Measurements from ENCODE around the gene NDC1. TPM values are rescaled to one million over a fixed set of nuclear protein-coding genes. Genes with fewer than 3 reads are reported as not detected.
A peak's percentile ranks its signal among the peaks of the same experiment; 100 is the strongest.
"Not testable (repeated sequence)": the region's sequence is repeated elsewhere in the genome, so short reads cannot be mapped to it uniquely, and the experiment has no call there.

NDC1 gene, protein sequence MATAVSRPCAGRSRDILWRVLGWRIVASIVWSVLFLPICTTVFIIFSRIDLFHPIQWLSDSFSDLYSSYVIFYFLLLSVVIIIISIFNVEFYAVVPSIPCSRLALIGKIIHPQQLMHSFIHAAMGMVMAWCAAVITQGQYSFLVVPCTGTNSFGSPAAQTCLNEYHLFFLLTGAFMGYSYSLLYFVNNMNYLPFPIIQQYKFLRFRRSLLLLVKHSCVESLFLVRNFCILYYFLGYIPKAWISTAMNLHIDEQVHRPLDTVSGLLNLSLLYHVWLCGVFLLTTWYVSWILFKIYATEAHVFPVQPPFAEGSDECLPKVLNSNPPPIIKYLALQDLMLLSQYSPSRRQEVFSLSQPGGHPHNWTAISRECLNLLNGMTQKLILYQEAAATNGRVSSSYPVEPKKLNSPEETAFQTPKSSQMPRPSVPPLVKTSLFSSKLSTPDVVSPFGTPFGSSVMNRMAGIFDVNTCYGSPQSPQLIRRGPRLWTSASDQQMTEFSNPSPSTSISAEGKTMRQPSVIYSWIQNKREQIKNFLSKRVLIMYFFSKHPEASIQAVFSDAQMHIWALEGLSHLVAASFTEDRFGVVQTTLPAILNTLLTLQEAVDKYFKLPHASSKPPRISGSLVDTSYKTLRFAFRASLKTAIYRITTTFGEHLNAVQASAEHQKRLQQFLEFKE
- 92.6 and 110 TPM in 2 replicates for total RNA-seq (2014; rRNA removed; shearing (Covaris generic))

DNA sequence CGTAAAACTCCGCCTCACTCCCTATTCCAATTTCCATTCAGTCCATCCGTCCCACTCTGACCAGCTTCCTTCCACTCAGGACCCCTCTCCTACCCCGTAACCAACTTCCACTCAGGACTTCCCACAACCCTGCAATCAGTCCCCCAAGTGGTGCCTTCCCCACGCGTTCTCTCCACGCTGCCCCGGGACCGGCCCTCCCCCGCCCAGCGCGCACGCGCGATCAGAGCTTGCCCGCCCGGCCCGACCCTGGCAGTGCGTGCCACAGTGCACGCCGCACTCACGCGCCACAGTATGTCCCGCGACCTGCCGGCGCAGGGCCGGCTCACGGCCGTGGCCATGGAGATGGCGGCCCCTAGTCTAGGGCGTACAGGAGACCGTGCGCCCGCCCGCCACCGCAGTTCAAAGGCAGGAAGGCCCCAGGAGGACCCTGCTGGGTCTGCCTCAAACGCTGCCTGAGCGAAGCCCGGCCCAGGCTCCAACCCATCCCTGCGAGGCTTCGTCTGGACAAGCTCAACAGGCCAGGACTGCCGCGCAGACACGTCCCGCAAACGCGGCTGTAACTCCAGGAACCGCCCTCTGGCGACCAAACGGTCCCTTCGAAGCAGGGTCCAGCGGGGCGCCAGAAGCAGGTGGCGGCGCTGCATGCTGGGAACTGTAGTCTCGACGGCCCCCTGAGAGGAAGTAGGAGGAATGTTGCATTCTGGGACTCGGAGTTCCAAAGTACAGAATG, at the start of gene NDC1:
Gene NDC1, minus strand, starts transcription at position 373 of the 730 bp plus-strand sequence. Its CDS starts 35 bp downstream, at position 338.
- Histone ChIP-seq H3K27me3 (ENCODE audit: control insufficient read depth, insufficient read depth, low read length) (no peaks in the 10 kb centered on the region), H3K36me3 (replicated peaks; ENCODE audit: control insufficient read depth, insufficient read depth, low read length) (no peaks in the 10 kb centered on the region), H3K4me3 (ENCODE audit: insufficient read depth, low read depth, low read length) (peak within 1 kb of the TSS; percentile 94)
- DNase-seq = peak; percentile 92

DNA sequence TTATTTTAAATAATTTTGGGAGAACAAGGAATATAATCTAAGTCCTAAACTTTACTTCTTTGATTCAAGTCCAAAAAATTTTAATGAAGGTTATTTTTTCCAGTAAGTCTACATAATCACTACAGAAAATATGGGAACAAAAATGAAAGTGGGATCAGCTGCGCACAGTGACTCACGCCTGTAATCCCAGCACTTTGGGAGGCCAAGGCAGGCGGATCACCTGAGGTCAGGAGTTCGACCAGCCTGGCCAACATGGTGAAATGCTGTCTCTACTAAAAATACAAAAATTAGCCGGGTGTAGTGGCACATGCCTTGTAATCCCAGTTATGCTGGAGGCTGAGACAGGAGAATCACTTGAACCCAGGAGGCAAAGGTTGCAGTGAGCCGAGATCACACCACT, 45.5 kb upstream of the NDC1 start:
- H3K4me3 ChIP-seq (ENCODE audit: insufficient read depth, low read depth, low read length); DNase-seq; H3K36me3 ChIP-seq (replicated peaks; ENCODE audit: control insufficient read depth, insufficient read depth, low read length); H3K27me3 ChIP-seq (ENCODE audit: control insufficient read depth, insufficient read depth, low read length): not testable (repeated sequence)

DNA sequence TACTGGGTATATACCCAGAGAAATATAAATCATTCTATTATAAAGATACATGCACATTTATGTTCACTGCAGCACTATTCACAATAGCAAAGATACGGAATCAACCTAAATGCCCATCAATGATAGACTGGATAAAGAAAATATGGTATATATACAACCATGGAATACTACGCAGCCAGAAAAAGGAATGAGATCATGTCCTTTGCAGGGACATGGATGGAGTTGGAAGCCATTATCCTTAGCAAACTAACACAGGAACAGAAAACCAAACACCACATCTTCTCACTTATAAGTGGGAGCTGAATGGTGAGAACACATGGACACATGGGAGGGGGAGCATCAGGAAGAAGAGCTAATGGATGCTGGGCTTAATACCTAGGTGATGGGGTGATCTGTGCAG, 43.8 kb upstream of the NDC1 start:
- not testable (repeated sequence) for DNase-seq; H3K4me3 ChIP-seq (ENCODE audit: insufficient read depth, low read depth, low read length); H3K36me3 ChIP-seq (replicated peaks; ENCODE audit: control insufficient read depth, insufficient read depth, low read length); H3K27me3 ChIP-seq (ENCODE audit: control insufficient read depth, insufficient read depth, low read length)

DNA sequence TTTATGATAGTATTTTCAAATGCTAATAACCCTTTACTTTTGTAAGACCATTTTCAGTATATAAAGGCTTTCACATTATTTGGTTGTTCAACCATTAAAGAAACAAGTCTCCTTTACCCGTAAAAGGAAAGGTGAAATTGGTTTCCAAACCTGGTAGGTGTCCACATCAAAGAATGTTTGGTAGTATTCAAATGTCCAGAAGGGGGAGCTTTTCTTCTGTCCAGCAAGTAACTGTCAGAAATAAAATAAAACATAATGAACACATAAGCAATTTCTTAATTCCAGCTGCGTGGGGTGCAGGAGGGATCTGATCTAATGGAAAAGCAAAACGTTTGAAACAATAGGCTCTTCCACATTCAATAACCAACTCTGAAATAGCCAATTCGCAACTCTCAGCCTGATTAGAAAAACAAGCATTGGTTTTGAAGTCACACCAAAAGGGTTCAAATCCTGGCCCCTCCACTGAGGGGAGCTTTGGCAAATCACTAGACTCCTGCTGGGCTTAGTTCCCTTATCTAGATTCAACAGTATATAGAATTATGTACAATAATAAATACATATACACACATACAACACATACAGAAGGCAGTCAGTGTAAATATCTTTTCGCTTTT, 40.5 kb upstream of the NDC1 start:
- peaks cover 2% of the 10 kb centered on the region for H3K36me3 ChIP-seq (replicated peaks; ENCODE audit: control insufficient read depth, insufficient read depth, low read length)
- no peak overlapping the region for H3K4me3 ChIP-seq (ENCODE audit: insufficient read depth, low read depth, low read length)
- H3K27me3 ChIP-seq (ENCODE audit: control insufficient read depth, insufficient read depth, low read length) = no peaks in the 10 kb centered on the region
- DNase-seq = peak; percentile 45

DNA sequence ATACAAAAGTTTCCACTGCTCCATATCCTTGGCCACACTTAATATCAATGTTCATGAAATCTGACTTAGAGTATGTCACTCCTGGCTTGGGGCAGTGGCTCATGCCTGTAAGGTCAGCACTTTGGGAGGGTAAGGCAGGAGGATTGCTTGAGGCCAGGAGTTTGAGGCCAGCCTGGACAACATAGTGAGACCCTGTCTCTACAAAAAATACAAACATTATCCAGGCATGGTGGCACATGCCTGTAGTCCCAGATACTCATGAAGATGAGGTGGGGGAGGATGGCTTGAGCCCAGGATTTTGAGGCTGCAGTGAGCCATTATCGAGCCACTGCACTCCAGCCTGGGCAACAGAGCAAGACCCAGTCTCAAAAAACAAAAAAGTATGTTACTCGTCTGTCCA, 37.1 kb upstream of the NDC1 start:
- H3K4me3 ChIP-seq (ENCODE audit: insufficient read depth, low read depth, low read length); H3K36me3 ChIP-seq (replicated peaks; ENCODE audit: control insufficient read depth, insufficient read depth, low read length); DNase-seq; H3K27me3 ChIP-seq (ENCODE audit: control insufficient read depth, insufficient read depth, low read length): not testable (repeated sequence)

DNA sequence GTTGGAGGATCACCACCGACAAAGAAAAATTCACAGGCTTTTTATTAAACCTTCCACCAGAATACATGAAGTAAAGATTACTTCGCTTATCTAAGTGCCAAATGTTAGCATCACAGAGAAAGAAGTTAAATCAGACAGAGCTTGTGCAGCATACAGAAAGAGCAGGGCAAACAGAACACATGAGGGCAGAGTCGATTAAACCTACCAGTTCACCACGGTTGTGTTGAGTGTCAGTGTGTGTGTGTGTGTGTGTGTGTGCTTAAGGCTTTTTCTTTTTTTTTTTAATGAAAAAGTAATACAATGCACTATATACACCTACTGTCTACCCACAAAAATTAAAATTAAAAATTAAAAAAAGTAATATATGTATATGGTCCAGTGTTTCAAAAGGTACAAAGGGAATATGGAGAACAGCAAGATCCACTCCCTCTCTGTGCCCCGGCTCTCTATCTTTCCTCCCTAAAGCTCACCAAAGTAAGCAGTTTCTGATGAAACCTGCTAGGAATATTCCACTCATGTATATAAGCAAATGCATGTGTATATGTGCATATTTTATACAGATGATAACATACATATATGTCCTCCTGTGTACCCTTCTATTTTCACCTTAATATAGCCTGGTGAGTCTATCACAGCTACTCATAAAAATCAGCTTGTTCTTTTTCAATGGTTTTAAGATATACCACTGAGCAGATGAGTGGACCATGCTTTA, 33.8 kb upstream of the NDC1 start:
- H3K4me3 ChIP-seq (ENCODE audit: insufficient read depth, low read depth, low read length) = no peak overlapping the region
- DNase-seq = no peak
- no peaks in the 10 kb centered on the region for H3K27me3 ChIP-seq (ENCODE audit: control insufficient read depth, insufficient read depth, low read length)
- H3K36me3 ChIP-seq (replicated peaks; ENCODE audit: control insufficient read depth, insufficient read depth, low read length) = peaks cover 4% of the 10 kb centered on the region

DNA sequence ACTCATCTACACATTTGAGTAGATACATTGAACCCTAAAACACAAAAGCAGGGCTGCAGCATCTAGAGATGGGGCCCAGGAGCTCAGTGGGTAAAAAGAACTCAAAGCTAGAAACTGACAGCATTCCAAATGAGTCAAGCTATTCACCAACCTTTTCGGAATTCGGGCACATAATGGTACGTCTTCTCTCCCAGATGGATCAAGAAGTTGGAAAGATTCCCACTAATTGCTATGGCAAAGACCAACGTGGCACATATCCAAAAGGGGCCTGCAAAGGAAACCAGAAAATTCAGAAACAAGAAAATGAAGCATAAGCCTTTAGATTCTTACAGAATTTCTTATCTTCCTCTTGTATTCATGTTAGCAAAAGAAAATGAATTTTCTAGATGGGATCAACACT, 33.1 kb upstream of the NDC1 start:
- DNase-seq = no peak
- no peaks in the 10 kb centered on the region for H3K27me3 ChIP-seq (ENCODE audit: control insufficient read depth, insufficient read depth, low read length)
- no peak overlapping the region for H3K4me3 ChIP-seq (ENCODE audit: insufficient read depth, low read depth, low read length)
- H3K36me3 ChIP-seq (replicated peaks; ENCODE audit: control insufficient read depth, insufficient read depth, low read length) = peaks cover 4% of the 10 kb centered on the region

DNA sequence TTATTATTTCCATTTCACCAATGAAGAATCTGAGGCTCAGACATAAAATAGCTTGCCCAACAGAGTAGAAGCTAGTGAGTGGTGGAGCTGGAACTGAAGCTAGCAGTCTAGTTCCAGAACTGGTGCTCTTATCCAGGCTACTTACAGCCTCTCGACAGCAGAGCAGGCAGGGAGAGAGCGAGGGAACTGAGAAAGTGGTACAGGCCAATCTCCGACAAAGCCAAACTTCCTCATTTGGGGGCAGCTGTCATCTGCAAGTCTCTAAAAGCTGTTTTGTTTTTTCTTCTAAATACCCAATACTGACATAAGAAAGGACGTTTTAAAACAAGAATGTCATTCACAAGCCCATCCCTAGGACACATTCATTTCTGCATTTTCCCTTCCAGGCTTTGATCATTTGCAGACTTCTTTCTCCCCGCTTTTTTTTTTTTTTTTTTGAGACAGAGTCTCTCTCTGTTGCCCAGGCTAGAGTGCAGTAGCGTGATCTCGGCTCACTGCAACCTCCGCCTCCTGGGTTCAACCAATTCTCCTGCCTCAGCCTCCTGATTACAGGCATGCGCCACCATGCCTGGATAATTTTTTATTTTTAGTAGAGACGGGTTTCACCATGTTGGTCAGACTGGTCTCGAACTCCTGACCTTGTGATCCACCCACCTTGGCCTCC, 31.5 kb upstream of the NDC1 start:
- Histone ChIP-seq H3K36me3 (replicated peaks; ENCODE audit: control insufficient read depth, insufficient read depth, low read length) (peaks cover 2% of the 10 kb centered on the region), H3K4me3 (ENCODE audit: insufficient read depth, low read depth, low read length) (no peak overlapping the region), H3K27me3 (ENCODE audit: control insufficient read depth, insufficient read depth, low read length) (no peaks in the 10 kb centered on the region)
- no peak for DNase-seq

DNA sequence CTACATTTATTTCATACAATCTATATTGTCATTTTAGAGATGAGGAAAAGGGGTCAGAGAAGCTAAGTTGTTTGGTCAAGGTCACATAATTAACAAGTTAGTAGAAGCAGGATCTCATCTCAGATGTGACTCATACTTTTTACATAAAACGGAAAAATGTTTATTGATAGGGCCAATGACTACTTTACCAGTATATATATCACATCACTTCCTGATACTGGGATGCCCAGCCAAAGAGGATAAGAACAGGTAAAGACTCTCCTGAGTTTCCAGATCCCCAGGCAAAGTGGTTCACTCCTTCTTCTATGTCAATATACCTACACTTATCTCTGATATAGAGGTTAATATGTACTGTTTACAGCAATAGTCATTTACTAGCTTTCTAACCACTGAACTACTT, 30.5 kb upstream of the NDC1 start:
- no peak for DNase-seq
- H3K36me3 ChIP-seq (replicated peaks; ENCODE audit: control insufficient read depth, insufficient read depth, low read length) = peaks cover 2% of the 10 kb centered on the region
- no peaks in the 10 kb centered on the region for H3K27me3 ChIP-seq (ENCODE audit: control insufficient read depth, insufficient read depth, low read length)
- no peak overlapping the region for H3K4me3 ChIP-seq (ENCODE audit: insufficient read depth, low read depth, low read length)

DNA sequence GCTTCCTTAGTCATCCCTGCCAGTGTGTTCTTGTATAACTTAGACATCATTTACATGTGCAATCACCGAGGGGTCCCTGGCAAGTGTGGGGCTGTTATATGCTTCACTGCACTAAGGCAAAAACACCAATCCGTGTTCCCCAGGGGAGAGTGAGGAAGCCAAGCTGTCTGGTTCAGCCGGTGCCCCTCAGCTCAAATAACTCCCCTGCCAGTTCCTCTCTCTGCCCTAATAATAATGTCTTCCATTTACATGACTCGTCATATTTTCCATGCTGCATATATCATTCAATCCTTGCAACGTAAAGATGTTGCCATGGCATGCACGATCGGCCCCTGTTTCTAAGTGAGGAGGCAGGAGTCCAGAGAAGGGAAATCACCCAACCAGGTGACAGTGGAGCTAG, 24.4 kb upstream of the NDC1 start:
- no peak overlapping the region for H3K4me3 ChIP-seq (ENCODE audit: insufficient read depth, low read depth, low read length)
- DNase-seq = no peak
- H3K36me3 ChIP-seq (replicated peaks; ENCODE audit: control insufficient read depth, insufficient read depth, low read length) = no peaks in the 10 kb centered on the region; the same call in none of the 2 replicates
- H3K27me3 ChIP-seq (ENCODE audit: control insufficient read depth, insufficient read depth, low read length) = no peaks in the 10 kb centered on the region

DNA sequence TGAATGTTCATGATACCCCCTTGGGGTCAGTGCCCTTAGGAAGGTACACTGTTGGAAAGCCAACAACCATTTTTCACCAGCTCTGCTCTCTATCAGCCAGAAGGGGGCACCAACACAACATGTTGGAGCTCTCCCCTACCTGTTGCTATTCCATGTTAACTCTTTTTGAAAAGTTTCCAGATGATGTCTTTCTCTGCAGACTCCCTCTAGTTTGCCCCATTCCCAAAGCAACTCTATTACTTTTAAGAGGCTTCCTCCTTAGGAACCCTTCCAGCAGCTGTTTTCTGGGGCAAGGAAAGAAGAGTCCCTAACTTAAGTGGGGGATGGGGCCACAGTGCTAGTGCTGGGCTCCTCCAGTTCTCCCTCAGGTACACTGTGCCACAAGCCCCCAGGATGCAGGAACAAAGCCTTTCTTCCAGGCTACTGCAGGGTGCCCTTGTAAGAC, 22.9 kb upstream of the NDC1 start:
- DNase-seq = peak; percentile 67
- Histone ChIP-seq H3K4me3 (ENCODE audit: insufficient read depth, low read depth, low read length) (no peak overlapping the region), H3K27me3 (ENCODE audit: control insufficient read depth, insufficient read depth, low read length) (no peaks in the 10 kb centered on the region), H3K36me3 (replicated peaks; ENCODE audit: control insufficient read depth, insufficient read depth, low read length) (no peaks in the 10 kb centered on the region; the same call in none of the 2 replicates)

DNA sequence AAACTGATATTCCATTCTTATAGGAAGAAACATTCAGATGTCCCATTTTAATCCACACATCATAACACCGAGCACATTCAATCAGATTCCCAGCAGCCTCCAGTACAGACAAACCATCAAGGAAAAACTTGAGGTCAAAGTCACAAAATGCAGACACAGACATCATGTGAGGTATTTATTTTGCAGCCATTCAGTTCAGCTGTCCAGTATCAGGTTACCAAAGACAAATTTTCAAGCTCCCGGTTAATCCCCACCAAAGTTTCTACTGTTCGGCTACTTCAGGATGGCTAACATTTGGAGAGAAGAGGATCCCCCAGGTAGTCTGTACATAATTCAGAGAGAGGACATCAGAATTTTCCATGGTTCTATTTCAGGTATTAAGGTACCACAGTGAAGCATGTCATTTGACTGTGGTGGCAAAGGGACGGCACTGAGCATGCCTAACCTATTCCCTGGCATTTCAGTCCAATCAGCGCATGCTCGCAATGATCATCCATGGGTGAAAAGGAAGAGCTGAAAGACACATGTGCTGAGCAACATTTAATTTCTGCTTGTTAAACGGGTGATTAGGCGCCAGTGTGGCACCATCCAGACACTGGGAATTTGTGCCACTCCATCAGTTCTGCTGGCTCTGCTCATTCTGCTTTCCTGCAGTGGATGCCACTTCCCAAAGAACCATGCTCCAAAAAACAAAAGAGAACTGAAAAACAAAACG, 13.6 kb upstream of the NDC1 start:
- DNase-seq = no peak
- H3K36me3 ChIP-seq (replicated peaks; ENCODE audit: control insufficient read depth, insufficient read depth, low read length) = no peaks in the 10 kb centered on the region; the same call in 1 of the 2 replicates
- no peak overlapping the region for H3K4me3 ChIP-seq (ENCODE audit: insufficient read depth, low read depth, low read length)
- H3K27me3 ChIP-seq (ENCODE audit: control insufficient read depth, insufficient read depth, low read length) = no peaks in the 10 kb centered on the region

DNA sequence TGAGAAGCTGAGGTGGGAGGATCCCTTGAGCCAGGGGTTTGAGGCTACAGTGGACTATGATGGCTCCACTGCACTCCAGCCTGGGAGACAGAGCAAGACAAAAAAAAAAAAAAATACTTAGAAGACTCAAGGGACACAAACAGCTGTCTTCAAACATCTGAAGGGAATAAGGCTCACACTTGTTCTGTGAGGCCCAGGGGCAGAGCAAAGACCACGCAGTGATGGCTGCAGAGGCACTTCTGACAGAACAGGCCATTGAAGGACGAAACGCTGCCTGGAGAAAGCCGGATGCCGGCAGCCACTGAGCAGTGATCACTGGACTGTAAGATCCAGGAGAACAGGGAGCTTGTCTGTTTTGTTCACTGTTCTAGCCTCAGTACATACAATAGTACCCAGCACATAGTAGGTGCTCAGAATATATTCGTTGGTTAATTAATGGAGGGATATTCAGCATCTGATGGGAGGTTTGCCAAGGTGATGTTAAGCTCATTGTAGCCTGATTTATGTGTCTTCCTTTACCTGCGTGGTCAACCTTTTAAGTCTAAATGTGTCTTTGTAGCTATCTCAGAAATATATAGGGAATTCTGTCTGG, 12.1 kb upstream of the NDC1 start:
- H3K36me3 ChIP-seq (replicated peaks; ENCODE audit: control insufficient read depth, insufficient read depth, low read length) = no peaks in the 10 kb centered on the region; the same call in 1 of the 2 replicates
- no peak for DNase-seq
- H3K4me3 ChIP-seq (ENCODE audit: insufficient read depth, low read depth, low read length) = no peak overlapping the region
- H3K27me3 ChIP-seq (ENCODE audit: control insufficient read depth, insufficient read depth, low read length) = no peaks in the 10 kb centered on the region

All from H7 (cell line).